ENCODE measurements around the gene PTGES2.

PTGES2 gene

GRCh38 chr9:128163027-128163515 is 35.5 kb upstream of the PTGES2 start:
- H3K4me1 ChIP-seq (ENCODE audit: insufficient read depth, low read length): no peaks in the 10 kb centered on the region
- WGBS: 96% methylated on average over 6 of the region's 6 CpGs
- H3K9ac ChIP-seq (ENCODE audit: low read depth, low read length): no peak overlapping the region
- peaks cover 57% of the 10 kb centered on the region for H3K36me3 ChIP-seq (ENCODE audit: insufficient read depth, low read length)
- H3K27ac ChIP-seq (ENCODE audit: low read depth, low read length): no peak overlapping the region
- H3K4me3 ChIP-seq (ENCODE audit: low read length): no peak overlapping the region
- no peaks in the 10 kb centered on the region for H3K9me3 ChIP-seq (ENCODE audit: insufficient read depth, low read depth, low read length)
- no peaks in the 10 kb centered on the region for H3K27me3 ChIP-seq (ENCODE audit: insufficient read depth, low read length)

DNA sequence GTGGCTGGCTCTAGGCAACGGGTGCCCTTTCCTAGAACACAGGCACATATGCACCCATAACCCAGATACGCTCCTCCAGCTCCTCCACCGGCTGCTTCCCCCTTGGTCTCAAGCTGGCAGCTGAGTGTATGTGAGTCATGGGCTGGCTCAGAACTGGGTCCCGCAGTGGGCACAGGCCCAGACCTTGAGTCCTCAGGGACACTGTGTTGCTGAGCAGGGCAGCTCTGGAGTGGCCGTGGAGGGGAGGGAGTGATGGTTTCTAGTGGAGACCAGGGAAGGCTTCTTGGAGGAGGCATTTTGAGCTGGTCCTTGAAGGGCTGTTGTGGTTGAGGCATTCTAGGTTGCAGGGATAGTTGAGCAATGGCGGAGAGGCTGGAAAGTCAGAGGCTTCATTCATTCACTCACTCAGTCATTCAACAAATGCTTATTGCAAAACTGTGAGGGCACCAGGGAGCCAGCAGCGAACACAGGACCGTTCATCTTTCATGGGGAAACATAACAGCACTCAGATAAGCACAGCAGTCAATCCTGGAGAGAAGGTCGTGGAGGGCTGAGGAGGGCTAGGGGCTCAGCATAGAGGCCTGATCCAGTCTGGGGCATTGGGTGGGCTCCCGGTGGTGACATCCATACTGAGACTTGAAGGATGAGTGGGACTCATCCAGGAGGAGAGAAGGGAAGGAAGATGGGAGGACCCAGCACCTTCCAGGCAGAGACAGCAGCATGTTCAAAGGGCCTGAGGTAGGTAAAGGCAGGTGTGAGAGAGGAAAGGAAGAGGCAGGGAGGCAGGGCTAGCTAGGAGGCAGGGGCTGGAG is 34.9 kb upstream of the PTGES2 start:
- Histone ChIP-seq H3K36me3 (ENCODE audit: insufficient read depth, low read length) (peaks cover 52% of the 10 kb centered on the region), H3K9ac (ENCODE audit: low read depth, low read length) (no peak overlapping the region), H3K27me3 (ENCODE audit: insufficient read depth, low read length) (no peaks in the 10 kb centered on the region), H3K4me1 (ENCODE audit: insufficient read depth, low read length) (no peaks in the 10 kb centered on the region), H3K4me3 (ENCODE audit: low read length) (no peak overlapping the region), H3K9me3 (ENCODE audit: insufficient read depth, low read depth, low read length) (no peaks in the 10 kb centered on the region), H3K27ac (ENCODE audit: low read depth, low read length) (no peak overlapping the region)
- WGBS: 92% methylated on average over 10 of the region's 10 CpGs

DNA sequence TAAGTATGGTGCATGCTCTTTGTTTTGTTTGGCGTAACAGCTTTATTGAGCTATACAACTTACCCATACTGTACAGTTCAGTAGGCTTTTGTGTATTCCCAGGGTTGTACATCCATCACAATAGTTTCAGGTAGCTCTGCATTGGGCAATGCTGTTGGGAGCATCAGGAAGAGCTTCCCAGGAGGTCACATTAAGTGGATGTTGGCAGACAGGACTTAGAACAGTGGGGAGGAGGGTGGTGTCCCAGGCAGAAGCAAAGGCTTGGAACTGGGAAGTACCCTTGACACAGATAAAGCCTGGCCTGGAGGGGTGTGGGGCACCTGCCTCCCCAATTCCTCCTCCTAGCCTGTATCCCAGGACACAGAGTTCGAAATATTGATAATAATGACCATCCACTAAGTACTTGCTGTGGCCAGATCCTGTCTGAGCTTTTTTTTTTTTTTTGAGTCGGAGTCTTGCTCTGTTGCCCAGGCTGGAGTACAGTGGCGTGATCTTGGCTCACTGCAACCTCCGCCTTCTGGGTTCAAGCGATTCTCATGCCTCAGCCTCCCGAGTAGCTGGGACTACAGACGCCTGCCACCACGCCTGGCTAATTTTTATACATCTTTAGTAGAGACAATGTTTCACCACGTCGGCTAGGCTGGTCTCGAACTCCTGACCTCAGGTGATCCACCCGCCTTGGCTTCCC is 33.8 kb upstream of the PTGES2 start:
- no peaks in the 10 kb centered on the region for H3K27me3 ChIP-seq (ENCODE audit: insufficient read depth, low read length)
- H3K27ac ChIP-seq (ENCODE audit: low read depth, low read length): no peak overlapping the region
- peaks cover 41% of the 10 kb centered on the region for H3K36me3 ChIP-seq (ENCODE audit: insufficient read depth, low read length)
- no peaks in the 10 kb centered on the region for H3K4me1 ChIP-seq (ENCODE audit: insufficient read depth, low read length)
- no peaks in the 10 kb centered on the region for H3K9me3 ChIP-seq (ENCODE audit: insufficient read depth, low read depth, low read length)
- WGBS: 94% methylated on average over 12 of the region's 13 CpGs
- peak overlapping the region; percentile 85; the same call in 1 of the 2 replicates for H3K9ac ChIP-seq (ENCODE audit: low read depth, low read length)
- H3K4me3 ChIP-seq (ENCODE audit: low read length): peak overlapping the region; percentile 70

DNA sequence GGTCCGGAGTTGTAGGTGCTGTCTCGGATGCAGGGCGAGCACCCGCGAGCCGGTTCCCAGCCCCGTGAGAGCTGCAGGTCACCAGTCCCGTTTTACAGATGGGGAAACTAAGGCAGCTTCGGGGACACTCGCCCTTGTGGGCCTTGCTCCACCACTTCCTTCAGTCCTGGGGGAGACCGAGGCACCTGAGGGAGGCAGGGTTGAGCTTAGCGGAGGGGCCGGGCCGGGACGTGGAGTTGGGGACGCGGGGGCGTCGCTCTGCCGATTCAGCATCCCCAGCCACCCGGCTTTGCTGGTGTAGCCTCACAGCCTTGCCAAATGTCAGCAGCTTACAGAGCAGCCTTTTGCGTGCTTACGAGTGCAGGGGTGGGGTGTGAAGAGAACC is 33.1 kb upstream of the PTGES2 start:
- Histone ChIP-seq H3K4me3 (ENCODE audit: low read length) (peak overlapping the region; percentile 70), H3K27me3 (ENCODE audit: insufficient read depth, low read length) (no peaks in the 10 kb centered on the region), H3K36me3 (ENCODE audit: insufficient read depth, low read length) (peaks cover 34% of the 10 kb centered on the region), H3K4me1 (ENCODE audit: insufficient read depth, low read length) (no peaks in the 10 kb centered on the region), H3K27ac (ENCODE audit: low read depth, low read length) (peak overlapping the region; percentile 65), H3K9ac (ENCODE audit: low read depth, low read length) (peak overlapping the region; percentile 85), H3K9me3 (ENCODE audit: insufficient read depth, low read depth, low read length) (no peaks in the 10 kb centered on the region)
- 1% methylated on average over 23 of the region's 23 CpGs for WGBS

DNA sequence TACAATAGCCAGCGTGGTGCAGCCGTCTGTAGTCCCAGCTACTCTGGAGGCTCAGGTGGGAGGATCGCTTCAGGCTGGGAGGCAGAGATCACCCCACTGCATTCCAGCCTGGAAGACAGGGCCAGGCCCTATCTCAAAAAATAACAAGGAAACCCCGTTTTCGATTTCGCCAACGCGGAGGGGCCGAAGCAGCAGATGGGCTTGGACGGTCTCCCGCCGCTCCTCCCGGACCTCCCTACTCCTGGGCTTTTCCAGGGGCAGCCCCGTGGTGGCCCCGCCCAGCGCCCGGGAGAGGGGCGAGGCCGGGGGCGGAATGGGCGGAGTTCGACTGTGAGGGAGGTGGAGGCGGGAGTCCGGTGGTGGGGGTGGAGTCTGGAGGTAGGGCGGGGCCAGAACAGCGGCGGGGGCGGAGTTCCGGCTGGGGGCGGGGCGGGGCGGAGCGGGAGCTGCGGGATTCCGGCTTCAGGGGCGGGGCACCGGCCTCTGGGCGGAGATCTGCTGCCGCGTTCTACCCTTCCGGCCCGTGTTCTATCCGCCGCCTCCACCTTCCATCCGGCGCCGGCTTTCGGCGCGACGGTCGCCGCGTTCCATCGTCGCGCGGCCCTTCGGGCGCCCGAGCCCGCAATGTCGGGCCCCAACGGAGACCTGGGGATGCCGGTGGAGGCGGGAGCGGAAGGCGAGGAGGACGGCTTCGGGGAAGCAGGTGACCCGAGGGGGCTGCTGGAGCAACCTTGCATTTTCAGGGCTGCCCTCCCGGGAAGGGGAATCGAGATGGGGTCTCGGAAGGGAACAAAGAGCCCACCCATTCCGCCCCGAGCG is 32.5 kb upstream of the PTGES2 start, which contains the start of gene BBLN:
TSS of gene BBLN (plus strand) at position 482 of the 819 bp plus-strand sequence. CDS start at position 625, 143 bp downstream.
- 1% methylated on average over 76 of the region's 77 CpGs for WGBS
- Histone ChIP-seq H3K27ac (ENCODE audit: low read depth, low read length) (peak within 1 kb of the TSS; percentile 74), H3K9me3 (ENCODE audit: insufficient read depth, low read depth, low read length) (no peaks in the 10 kb centered on the region), H3K4me1 (ENCODE audit: insufficient read depth, low read length) (no peaks in the 10 kb centered on the region), H3K9ac (ENCODE audit: low read depth, low read length) (peak within 1 kb of the TSS; percentile 85), H3K4me3 (ENCODE audit: low read length) (peak within 1 kb of the TSS; percentile 70), H3K36me3 (ENCODE audit: insufficient read depth, low read length) (peaks cover 31% of the 10 kb centered on the region), H3K27me3 (ENCODE audit: insufficient read depth, low read length) (no peaks in the 10 kb centered on the region)

GRCh38 chr9:128159522-128159783 is 31.9 kb upstream of the PTGES2 start:
- no peaks in the 10 kb centered on the region for H3K9me3 ChIP-seq (ENCODE audit: insufficient read depth, low read depth, low read length)
- H3K27ac ChIP-seq (ENCODE audit: low read depth, low read length): peak overlapping the region; percentile 74
- no peaks in the 10 kb centered on the region for H3K4me1 ChIP-seq (ENCODE audit: insufficient read depth, low read length)
- no peaks in the 10 kb centered on the region for H3K27me3 ChIP-seq (ENCODE audit: insufficient read depth, low read length)
- peak overlapping the region; percentile 52 for H3K4me3 ChIP-seq (ENCODE audit: low read length)
- peak overlapping the region; percentile 78 for H3K9ac ChIP-seq (ENCODE audit: low read depth, low read length)
- 42% methylated on average over 11 of the region's 11 CpGs for WGBS
- peaks cover 27% of the 10 kb centered on the region for H3K36me3 ChIP-seq (ENCODE audit: insufficient read depth, low read length)

DNA sequence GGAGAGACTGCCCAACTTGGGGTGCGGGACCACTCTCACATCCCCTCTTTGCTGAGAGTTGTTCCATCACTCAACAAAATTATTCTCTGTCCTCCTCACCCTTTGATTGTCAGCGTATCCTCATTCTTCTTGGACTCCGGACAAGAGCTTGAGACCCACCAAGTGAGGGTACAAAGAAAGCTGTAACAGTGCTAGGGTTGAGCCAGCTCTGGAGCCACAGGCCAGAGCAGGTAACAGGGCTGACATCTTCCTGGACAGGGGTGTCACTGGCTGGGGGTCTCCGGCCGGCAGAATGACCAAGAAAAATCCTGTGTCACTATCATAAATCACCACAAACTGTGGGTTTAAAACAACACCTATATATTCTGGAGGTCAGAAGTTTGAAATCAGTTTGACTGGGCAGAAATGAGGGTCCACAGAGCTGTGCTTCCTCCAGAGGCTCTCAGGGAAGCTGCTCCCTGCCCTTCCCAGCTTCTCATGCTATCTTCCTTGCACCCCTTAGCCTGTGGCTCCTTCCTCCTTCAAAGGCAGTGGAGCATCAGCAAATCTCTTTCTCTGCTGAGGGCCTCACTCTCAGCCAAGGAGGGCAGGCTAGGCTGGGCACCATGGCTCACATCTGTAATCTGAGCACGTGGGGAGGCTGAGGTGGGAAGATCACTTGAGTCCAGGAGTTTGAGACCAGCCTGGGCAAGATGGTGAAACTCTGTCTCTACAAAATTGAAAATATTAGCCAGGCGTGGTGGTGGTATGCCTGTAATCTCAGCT is 28.4 kb upstream of the PTGES2 start:
- Histone ChIP-seq H3K4me3 (ENCODE audit: low read length) (no peak overlapping the region), H3K9ac (ENCODE audit: low read depth, low read length) (no peak overlapping the region), H3K9me3 (ENCODE audit: insufficient read depth, low read depth, low read length) (no peaks in the 10 kb centered on the region), H3K27me3 (ENCODE audit: insufficient read depth, low read length) (no peaks in the 10 kb centered on the region), H3K27ac (ENCODE audit: low read depth, low read length) (no peak overlapping the region), H3K36me3 (ENCODE audit: insufficient read depth, low read length) (no peaks in the 10 kb centered on the region), H3K4me1 (ENCODE audit: insufficient read depth, low read length) (no peaks in the 10 kb centered on the region)
- WGBS: 95% methylated on average over 7 of the region's 7 CpGs

GRCh38 chr9:128153947-128154695 is 26.6 kb upstream of the PTGES2 start:
- H3K4me1 ChIP-seq (ENCODE audit: insufficient read depth, low read length): peaks cover 3% of the 10 kb centered on the region; the same call in 1 of the 2 replicates
- WGBS: 86% methylated on average over 12 of the region's 13 CpGs

GRCh38 chr9:128153060-128153946 is 25.8 kb upstream of the PTGES2 start:
- WGBS: 88% methylated on average over 26 of the region's 26 CpGs
- Histone ChIP-seq H3K27ac (ENCODE audit: low read depth, low read length) (no peak overlapping the region), H3K27me3 (ENCODE audit: insufficient read depth, low read length) (no peaks in the 10 kb centered on the region), H3K4me1 (ENCODE audit: insufficient read depth, low read length) (peaks cover 3% of the 10 kb centered on the region; the same call in 1 of the 2 replicates), H3K36me3 (ENCODE audit: insufficient read depth, low read length) (no peaks in the 10 kb centered on the region), H3K9me3 (ENCODE audit: insufficient read depth, low read depth, low read length) (no peaks in the 10 kb centered on the region), H3K4me3 (ENCODE audit: low read length) (no peak overlapping the region), H3K9ac (ENCODE audit: low read depth, low read length) (no peak overlapping the region)

More at GRCh38 chr9:128153947-128154695, 26.6 kb upstream of the PTGES2 start:
- Histone ChIP-seq H3K9ac (ENCODE audit: low read depth, low read length) (no peak overlapping the region), H3K36me3 (ENCODE audit: insufficient read depth, low read length) (no peaks in the 10 kb centered on the region), H3K9me3 (ENCODE audit: insufficient read depth, low read depth, low read length) (no peaks in the 10 kb centered on the region), H3K27me3 (ENCODE audit: insufficient read depth, low read length) (no peaks in the 10 kb centered on the region), H3K27ac (ENCODE audit: low read depth, low read length) (no peak overlapping the region), H3K4me3 (ENCODE audit: low read length) (no peak overlapping the region)
